ENCODE measurements around the gene PRPF31. TPM values are rescaled to one million over a fixed set of nuclear protein-coding genes. Genes with fewer than 3 reads are reported as not detected.
"Not testable (repeated sequence)": the region's sequence is repeated elsewhere in the genome, so short reads cannot be mapped to it uniquely, and the experiment has no call there.

PRPF31 gene
- total RNA-seq, 1 experiment from 2014 or later, result 109 TPM

DNA sequence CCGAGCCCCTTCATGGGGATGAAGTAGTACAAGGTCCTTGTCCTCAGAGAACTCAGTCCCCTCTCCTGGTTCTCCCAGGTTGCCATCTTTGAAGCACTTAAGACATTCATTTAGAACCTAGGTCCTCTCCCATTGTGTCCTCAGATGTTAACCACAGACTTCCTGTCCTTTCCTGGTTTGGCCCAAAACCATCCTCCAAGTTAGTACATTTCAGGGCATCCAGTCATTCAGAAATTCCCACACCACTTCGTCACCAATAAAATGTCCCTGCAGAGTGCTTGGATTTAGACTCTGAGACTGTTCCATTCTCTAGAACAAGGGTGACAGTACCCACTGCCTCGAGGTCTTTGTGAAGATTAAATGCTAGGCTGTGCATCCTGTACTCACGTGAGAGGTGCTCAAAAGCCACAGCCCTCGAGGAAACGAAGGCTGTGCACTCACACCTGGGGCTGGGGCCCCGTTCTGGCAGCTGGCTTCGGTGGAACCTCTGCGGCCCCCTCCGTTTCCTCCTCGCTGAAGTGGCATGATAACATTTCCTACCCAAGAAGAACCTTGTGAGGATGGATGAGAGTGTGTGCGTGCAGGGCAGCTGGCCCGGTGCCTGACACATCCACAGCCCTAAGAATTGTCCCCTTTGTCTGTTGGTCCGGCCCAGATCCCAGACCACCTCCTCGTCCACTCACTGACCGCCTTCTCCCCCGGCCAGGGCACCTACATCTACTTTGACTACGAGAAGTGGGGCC is 39.2 kb downstream of the PRPF31 start:
- no peak for DNase-seq (ENCODE audit: low read depth)
- in situ Hi-C loops (cut with HindIII; ENCODE audit: low pct_unique_long_range_greater_than_20kb, low sequenced_read_pairs), result no loop called here

DNA sequence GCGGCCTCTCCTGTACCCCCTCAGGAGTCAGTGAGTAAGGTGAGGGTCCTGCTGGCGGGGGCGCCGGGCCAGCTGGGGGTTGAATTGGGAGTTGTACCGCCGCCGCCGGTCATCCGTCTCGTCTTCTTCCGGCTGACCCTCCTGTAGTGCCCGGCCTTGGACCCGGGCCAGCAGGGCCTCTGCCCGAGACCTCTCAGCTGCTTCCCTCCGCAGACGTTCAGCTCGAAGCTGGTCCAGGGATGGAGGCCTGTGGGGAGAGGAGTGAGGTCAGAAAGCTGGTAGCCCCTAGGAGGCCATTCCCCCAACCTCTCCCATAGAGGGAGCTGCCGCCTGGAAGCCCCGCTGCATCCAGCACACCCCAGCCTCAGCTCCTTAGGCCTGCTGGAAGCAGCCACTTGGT is 40.1 kb downstream of the PRPF31 start:
- DNase-seq (ENCODE audit: low read depth), result no peak
- in situ Hi-C loops (cut with HindIII; ENCODE audit: low pct_unique_long_range_greater_than_20kb, low sequenced_read_pairs), result no loop called here

DNA sequence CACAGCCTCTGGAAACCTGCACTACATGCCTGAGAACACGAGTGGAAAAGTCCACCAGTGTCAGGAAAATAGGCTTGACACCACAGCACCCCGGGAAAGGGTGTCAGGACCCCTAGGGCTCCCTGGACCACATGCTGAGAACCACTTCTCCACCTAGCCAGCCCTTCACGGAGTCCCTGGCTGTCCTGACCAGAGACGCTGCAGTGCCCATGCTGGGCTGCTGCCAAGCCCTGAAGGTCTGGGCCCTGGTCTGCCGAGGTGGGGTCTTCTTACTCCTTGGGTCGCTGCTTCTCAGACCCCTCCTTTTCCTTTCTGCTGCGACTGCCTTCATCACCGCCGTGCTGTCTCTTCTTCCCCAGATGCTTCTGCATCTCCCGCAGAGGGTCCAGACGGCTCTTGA is 40.9 kb downstream of the PRPF31 start:
- DNase-seq (ENCODE audit: low read depth), result no peak
- in situ Hi-C loops (cut with HindIII; ENCODE audit: low pct_unique_long_range_greater_than_20kb, low sequenced_read_pairs), result no loop called here

DNA sequence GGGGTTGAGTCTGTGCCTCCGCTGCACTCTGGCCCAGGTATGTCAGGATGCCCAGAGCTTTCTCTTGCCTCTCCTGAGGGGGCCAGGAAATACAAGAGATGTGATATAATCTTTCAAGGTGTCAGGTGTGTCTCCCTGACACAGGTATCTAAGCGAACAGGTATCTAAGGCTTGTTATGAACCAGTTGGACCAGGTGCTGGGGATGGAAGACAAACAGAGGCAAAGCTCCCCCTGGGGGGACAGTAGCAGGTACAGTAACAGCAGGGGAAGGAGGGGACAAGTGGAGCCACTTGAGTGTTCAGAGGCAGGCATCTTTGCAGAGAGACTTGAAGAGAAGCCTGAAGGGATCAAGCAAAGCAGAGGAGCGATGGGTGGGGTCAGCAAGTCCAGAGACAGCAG is 41.4 kb downstream of the PRPF31 start:
- in situ Hi-C loops (cut with HindIII; ENCODE audit: low pct_unique_long_range_greater_than_20kb, low sequenced_read_pairs), result no loop called here
- DNase-seq (ENCODE audit: low read depth), result no peak

DNA sequence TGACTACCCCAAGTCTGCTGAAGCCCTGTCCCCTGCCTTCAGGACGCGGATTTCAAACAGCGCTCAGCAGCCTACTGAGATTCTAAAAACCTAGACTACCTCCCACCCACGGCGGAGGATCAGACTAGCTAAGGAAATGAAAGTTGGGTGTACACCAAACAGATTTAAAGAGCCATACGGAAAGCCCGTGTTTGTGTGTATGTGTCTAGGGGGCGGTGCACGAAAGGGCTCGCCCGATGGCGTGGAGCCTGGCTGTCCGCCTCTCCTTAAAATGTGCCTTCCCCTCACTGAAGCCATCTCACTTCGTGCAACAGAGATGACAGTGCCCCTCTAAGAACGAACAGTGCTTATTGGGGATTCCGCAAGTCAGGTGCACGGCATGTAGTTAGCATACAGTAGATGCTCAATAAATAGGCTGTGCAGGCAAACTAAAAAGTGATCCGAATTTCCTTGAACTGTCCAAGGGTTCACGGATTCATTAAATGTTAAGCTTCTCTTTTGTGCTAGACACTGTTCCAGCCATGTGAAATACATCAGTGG is 43.3 kb downstream of the PRPF31 start:
- in situ Hi-C loops (cut with HindIII; ENCODE audit: low pct_unique_long_range_greater_than_20kb, low sequenced_read_pairs), result no loop called here
- DNase-seq (ENCODE audit: low read depth), result no peak

DNA sequence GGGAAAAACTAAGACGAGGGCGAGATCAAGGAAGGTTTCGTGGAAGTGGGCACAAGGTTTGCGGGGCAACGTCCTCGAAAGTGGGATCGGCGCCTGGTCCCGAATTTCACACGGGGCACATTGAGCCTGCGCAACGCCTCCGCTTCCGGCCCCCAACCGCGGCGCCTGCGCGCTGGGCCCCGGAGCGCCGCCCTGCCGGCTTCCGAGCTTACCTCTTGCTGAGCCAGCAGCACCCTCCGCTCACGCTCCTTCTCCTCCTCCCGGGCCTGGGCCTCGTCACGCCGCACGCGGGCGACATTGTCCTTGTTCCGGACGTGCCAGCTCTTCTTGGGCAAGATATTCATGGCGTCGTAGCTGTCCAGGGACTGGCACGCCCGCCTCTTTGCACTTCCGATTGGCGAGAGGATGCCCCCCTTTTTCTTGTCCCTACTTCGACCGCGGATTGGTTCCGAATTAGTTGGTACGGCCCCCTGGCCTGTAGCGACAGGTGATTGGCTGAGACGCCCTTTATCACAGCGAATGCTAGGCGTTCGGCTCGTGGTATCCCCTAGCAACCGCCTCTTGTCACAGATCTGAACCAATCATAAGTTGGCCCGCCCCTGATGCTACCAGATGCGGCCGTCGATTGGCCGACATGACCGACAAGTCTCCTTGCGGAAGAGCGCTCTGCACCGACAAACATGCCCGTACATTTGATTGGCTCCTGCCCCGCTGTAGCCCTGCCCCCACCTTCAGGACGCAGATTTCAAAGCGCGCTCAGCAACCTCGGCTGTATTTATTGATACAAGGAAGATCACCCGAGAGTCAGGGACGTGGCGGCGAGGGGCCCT is 44.0 kb downstream of the PRPF31 start, which contains the start of gene LENG1:
LENG1 (minus strand) TSS at position 370 of the 830 bp plus-strand sequence; CDS start at position 344, 26 bp downstream.
- in situ Hi-C loops (cut with HindIII; ENCODE audit: low pct_unique_long_range_greater_than_20kb, low sequenced_read_pairs), result no loop called here
- DNase-seq (ENCODE audit: low read depth), result peak; percentile 100

DNA sequence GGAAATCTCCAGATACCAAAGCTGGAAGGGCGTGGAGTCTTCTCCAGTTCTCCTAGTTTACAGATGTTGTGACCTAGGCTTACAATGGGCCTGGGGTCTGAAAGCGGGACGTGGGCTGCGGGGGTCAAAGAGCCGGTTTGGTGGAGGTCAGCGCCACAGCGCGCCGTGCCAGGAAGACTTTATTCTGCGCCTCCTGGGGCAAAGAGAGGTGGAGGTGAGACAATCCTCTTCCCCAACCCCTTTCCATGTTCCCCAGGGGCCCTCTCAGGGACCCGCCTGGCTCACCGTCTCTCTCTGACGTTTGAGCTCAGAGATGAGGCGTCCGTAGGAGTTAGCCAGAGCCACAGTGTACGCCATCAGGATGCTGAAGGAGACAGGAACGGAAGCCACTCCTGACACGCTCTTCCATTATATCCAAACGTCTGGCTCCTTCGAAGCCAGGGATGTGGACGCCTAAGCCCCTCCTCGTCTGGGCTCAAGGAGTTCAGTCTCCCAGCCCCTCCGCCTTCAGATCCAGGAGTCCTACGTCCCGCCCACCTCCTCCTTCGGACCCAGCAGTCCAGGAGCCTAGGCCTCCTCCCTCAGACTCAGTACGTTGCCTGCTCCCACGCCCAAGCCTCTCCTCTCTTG is 44.7 kb downstream of the PRPF31 start:
- in situ Hi-C loops (cut with HindIII; ENCODE audit: low pct_unique_long_range_greater_than_20kb, low sequenced_read_pairs), result no loop called here

DNA sequence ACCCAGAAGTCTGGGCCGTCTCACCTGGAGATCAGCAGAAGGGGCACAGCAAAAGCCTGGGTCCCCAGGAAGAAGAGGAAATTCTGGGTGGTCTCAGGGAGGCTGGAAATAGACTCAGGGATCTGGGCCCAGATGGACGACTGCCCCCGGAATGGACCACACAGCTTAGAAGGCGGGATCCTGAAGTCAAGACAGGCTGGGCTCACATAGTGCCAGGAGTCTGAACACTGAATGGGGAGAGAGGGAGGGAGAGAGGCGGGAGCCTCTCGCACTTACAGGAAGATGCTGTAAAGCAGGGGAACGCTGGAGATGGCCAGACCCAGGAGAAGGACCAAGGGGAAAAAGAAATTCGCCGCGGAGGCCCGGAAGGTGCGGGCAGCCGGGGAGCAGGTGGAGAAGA is 45.3 kb downstream of the PRPF31 start:
- in situ Hi-C loops (cut with HindIII; ENCODE audit: low pct_unique_long_range_greater_than_20kb, low sequenced_read_pairs), result no loop called here
- DNase-seq (ENCODE audit: low read depth), result no peak

More for the DNA sequence above, 44.7 kb downstream of the PRPF31 start:
- DNase-seq (ENCODE audit: low read depth), result no peak

DNA sequence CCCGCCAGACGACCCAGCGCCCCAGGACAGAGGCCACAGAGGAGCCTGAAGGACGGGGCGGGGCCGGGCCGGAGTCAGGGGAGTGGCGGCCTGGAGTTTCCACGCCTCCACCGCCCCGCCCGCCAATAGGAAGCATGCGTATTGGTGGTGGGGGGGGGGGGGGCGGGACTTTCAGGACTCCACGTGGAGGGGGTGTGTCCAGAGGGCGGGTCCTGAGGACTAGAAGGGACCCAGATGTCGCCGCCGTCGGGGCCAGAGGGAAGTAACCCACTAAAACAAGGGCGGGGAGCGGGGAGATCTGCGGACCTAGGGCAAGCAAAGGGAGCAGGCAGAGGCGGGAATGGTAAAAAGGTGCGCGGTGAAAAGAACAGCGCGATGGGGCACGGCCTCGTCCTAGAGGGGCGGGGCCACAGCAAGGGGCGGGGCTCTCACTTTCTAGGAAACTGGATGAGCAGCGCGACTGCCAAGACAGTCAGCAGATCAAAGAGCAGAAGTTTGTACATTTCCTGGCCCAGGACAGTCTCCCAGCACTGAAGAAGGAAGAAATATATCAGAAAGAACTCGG is 46.8 kb downstream of the PRPF31 start:
- DNase-seq (ENCODE audit: low read depth), result peak; percentile 89
- in situ Hi-C loops (cut with HindIII; ENCODE audit: low pct_unique_long_range_greater_than_20kb, low sequenced_read_pairs), result no loop called here

DNA sequence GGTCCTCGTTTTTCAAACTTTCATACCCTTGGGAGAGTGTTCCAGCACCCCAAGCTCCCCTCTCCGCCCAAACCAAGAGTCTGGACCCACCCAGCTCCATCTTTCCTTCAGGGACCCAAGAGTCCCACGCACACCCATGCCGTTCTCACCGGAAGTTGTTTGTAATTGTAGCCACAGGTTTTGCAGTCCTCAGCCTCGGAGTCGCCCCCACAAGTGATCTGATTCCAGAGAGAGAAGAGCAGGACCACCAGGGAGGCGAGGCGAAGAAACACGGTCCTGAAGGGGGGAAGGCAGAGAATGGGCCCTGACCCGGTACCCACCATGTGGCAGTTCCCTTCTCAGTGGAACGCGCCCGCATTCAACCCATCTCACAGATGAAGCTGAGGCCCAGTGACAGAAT is 47.3 kb downstream of the PRPF31 start:
- in situ Hi-C loops (cut with HindIII; ENCODE audit: low pct_unique_long_range_greater_than_20kb, low sequenced_read_pairs), result no loop called here
- DNase-seq (ENCODE audit: low read depth), result no peak

DNA sequence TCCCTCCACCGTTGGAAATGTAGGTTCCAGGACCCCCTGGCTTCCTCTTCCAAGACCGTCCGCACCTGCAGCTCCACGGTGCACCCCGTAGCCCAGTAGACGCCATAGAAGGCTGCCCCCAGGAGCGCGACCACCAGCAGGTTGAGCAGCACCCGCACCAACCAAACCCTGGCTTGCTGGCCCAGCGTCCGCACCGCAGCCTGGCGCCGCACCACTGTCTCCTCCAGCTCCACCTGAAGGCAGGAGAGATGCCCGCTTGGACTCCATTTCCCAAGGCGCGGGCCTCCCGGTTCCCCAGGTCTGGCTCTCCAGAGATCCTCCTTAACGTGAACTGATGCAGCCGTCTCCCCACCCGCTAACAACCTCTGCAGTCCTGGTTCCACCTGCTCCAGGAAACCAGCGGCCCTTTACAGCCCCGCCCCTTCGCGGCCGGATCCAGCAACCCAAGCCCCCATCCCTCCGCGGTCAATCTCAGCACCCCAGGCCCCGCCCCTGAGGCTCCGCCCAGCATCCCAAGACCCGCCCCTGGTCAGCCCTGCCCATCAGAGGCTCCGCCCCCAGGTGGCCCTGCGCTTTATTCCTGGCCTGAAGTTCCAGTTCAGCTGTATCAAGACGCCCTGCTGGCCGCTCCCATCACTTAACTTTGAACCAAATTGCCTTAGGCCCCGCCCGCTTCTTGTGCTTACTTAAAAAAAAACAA is 49.0 kb downstream of the PRPF31 start:
- in situ Hi-C loops (cut with HindIII; ENCODE audit: low pct_unique_long_range_greater_than_20kb, low sequenced_read_pairs), result no loop called here

DNA sequence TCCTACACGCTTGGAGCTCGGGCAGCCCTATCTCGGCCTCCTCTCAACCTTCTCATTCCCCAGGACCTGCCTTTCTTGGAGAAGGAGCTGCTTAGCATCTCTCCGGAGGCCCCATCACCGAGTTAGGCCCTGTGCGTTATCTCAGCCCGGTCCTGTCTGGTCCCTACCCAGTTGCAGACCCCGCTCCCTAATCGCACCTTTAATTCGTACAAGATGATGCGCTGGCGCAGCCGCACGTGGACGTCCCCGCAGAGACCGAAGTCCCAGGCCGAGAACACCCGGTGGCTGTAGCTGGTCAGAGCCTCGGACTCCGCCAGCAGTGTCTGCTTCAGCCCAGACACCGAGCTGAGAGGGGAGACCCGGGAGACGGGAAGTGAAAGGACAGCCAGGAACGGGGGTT is 49.7 kb downstream of the PRPF31 start:
- no peak for DNase-seq (ENCODE audit: low read depth)
- in situ Hi-C loops (cut with HindIII; ENCODE audit: low pct_unique_long_range_greater_than_20kb, low sequenced_read_pairs), result no loop called here

More for the DNA sequence above, 49.0 kb downstream of the PRPF31 start:
- no peak for DNase-seq (ENCODE audit: low read depth)

DNA sequence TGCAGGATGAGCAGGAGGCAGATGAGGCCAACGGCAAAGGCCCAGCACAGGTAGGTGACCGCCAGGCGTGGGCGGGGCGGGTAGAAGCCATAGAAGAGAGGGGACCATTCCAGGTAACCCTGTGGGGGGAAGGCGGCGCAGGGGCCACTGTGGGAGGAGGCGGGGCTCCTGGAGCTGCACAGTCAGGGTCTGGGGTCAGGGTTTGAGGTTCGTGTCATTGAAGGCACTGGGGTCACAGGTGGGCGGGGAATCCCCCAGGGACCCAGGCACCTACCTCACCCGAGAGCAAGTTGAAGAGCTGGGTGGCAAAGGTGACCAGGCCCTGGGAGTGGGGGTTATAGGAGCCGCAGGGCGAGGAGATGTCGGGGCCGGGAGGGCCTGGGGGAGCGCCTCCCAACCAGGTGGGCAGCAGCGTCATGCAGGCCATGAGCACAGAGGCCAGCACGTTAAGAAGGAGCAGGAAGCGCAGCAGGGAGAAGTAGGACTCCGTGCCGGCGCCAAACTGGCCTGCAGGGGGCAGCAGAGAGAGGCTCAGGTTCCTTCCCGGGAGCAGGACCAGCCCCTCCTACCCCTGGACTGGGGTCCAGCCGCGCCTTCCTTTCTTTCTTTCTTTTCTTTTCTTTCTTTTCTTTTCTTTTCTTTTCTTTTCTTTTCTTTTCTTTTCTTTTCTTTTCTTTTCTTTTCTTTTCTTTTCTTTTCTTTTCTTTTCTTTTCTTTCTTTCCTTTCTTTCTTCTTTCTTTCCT is 52.8 kb downstream of the PRPF31 start:
- in situ Hi-C loops (cut with HindIII; ENCODE audit: low pct_unique_long_range_greater_than_20kb, low sequenced_read_pairs), result no loop called here
- peak; percentile 82 for DNase-seq (ENCODE audit: low read depth)

DNA sequence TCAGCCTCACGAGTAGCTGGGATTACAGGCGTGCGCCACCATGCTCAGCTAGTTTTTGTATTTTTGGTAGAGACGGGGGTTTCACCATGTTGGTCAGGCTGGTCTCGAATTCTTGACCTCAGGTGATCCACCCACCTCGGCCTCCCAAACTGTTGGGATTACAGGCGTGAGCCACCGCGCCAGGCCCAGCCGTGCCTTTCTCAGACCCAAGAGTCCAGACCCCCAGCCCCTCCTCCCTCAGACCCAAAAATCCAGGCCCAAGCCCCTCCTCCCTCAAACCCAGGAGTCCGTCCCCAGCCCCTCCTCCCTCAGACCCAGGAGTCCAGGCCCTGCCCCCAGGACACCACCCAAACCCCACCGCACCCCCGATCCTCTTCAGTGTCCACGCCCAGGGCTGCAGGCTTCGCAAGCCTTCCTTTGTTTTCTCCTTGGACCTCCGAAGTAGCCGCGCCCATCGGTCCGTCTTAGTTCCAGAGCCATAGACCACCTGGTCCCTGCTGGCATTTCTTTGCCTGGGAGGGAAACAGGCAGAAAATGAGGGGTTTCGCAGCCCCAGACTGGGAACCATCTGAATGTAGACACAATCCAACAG is 53.7 kb downstream of the PRPF31 start:
- DNase-seq (ENCODE audit: low read depth), result no peak
- in situ Hi-C loops (cut with HindIII; ENCODE audit: low pct_unique_long_range_greater_than_20kb, low sequenced_read_pairs), result no loop called here

DNA sequence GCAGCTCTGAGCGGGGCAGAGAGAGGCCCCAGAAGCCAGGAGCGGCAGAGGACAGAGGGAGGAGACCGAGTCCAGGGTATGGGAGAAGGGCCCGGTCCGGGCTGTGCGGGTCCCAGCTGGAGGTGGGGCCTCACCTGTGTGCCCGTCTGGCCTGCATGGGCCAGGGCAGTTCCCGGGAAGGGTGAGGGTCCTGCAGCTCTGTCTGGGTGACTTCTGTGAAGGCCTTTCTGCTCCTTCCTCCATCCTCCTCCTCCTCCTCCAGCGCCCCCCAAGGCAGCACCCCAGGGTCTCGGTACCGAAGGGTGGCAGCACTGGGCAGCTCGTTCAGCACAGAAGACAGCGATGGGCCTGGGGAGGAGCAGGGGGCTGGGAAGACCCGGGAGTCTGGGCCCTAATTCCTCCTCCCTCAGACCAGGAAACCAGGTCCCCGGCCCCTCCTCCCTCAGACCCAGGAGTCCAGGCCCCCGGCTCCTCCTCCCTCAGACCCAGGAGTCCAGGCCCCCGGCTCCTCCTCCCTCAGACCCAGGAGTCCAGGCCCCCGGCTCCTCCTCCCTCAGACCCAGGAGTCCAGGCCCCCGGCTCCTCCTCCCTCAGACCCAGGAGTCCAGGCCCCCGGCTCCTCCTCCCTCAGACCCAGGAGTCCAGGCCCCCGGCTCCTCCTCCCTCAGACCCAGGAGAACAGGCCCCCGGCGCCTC is 56.3 kb downstream of the PRPF31 start:
- in situ Hi-C loops (cut with HindIII; ENCODE audit: low pct_unique_long_range_greater_than_20kb, low sequenced_read_pairs); DNase-seq (ENCODE audit: low read depth): not testable (repeated sequence)
